Endometrial microvascular endothelial cells (primary cell): ENCODE measurements around the gene NHLH1. TPM values are rescaled to one million over a fixed set of nuclear protein-coding genes. Genes with fewer than 3 reads are reported as not detected.

ENCODE experiments used
- in situ Hi-C: cut with HindIII; loops from 2 replicates; pipeline ENCODE4 v1.10.0; 2017; ENCODE audit warnings: low sequenced_read_pairs, low pct_unique_long_range_greater_than_20kb; ENCODE audit errors: inconsistent ontology term
- total RNA-seq: library from RNA; depleted of rRNA; stranded (reverse); fragments of >200 nt; gene quantifications from one replicate; pipeline ENCODE4 v1.2.3, GENCODE V29; 2015; ENCODE audit errors: inconsistent ontology term

Gene NHLH1
- total RNA-seq, 1 donor from 2014 or later, result not detected

GRCh38 chr1:160405331-160405877 lies 38.5 kb downstream of the NHLH1 start:
- in situ Hi-C loops, result no loop called here

GRCh38 chr1:160406131-160406968 lies 39.5 kb downstream of the NHLH1 start:
- in situ Hi-C loops, result no loop called here

- in situ Hi-C loops, result no loop called here
These were observed 41.2 kb downstream of the NHLH1 start for GRCh38 chr1:160407839-160408801.

- in situ Hi-C loops, result no loop called here
These were observed 42.0 kb downstream of the NHLH1 start for GRCh38 chr1:160408864-160409263.

GRCh38 chr1:160409486-160409885 lies 42.6 kb downstream of the NHLH1 start:
- in situ Hi-C loops, result no loop called here

GRCh38 chr1:160410406-160411005 lies 43.6 kb downstream of the NHLH1 start:
- in situ Hi-C loops, result no loop called here

GRCh38 chr1:160411271-160412027 lies 44.6 kb downstream of the NHLH1 start:
- in situ Hi-C loops, result no loop called here

GRCh38 chr1:160412028-160412362 lies 45.1 kb downstream of the NHLH1 start:
- in situ Hi-C loops, result no loop called here

- in situ Hi-C loops, result no loop called here
These were observed 46.8 kb downstream of the NHLH1 start for GRCh38 chr1:160413716-160414115.

GRCh38 chr1:160414881-160415280 lies 48.0 kb downstream of the NHLH1 start:
- in situ Hi-C loops, result no loop called here

- in situ Hi-C loops, result no loop called here
These were observed 48.9 kb downstream of the NHLH1 start for GRCh38 chr1:160415696-160416290.

- in situ Hi-C loops, result no loop called here
These were observed 49.5 kb downstream of the NHLH1 start for GRCh38 chr1:160416369-160416768.

- in situ Hi-C loops, result no loop called here
These were observed 51.6 kb downstream of the NHLH1 start for GRCh38 chr1:160418483-160418882.

GRCh38 chr1:160419150-160419837 lies 52.4 kb downstream of the NHLH1 start:
- in situ Hi-C loops, result no loop called here

GRCh38 chr1:160419838-160420169 lies 52.9 kb downstream of the NHLH1 start:
- in situ Hi-C loops, result no loop called here

GRCh38 chr1:160420881-160421842 lies 54.3 kb downstream of the NHLH1 start:
- in situ Hi-C loops, result no loop called here

- in situ Hi-C loops, result no loop called here
These were observed 55.0 kb downstream of the NHLH1 start for GRCh38 chr1:160421881-160422280.
